Ishikawa (cell line): ENCODE results near the gene ZBTB5.

Experiments used
- TAF1 ChIP-seq: IDR thresholded peaks from 2 replicates; pipeline ENCODE4 v1.6.1; 2012; ENCODE audit warnings: low read depth, mild to moderate bottlenecking
- TCF12 ChIP-seq: IDR thresholded peaks from 2 replicates; pipeline ENCODE4 v1.6.1; 2012; ENCODE audit warnings: low read depth

DNA sequence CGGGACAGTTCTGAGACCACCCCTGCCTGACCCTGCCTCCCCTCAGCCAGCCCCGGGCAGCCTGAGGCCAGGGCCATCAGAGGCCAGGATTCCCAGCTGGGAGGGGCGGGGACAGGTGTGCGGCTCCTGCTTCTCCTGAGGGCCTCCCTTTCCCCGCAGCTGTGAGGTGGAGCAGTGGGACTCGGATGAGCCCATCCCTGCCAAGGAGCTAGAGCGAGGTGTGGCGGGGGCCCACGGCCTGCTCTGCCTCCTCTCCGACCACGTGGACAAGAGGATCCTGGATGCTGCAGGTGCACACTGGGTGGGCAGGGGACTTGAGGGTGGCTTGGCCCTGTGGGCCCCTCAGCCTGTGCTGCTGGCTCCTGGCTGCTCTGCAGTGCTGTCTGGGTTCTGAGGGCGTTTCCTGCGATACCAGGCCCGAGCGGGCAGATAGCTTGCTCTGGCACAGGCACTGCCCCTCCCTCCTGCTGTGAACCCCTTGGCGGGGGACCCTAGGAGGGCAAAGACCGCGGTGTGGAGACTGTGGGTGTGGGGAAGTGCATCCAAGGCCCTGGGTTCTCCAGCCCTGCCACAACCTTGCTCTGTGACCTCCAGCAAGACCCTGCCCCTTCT, 40.5 kb downstream of the ZBTB5 start:
- TF ChIP-seq TCF12: no peak
- TF ChIP-seq TAF1: no peak
